Upper lobe of left lung (tissue), 4 donors: ENCODE results near the gene SARNP.

Source experiments
- EP300 ChIP-seq, 4 donors: sonication (generic); formaldehyde crosslinking; IDR thresholded peaks; one replicate each; pipeline ENCODE4 v1.5.1; 2017; ENCODE audit warnings: antibody characterized with exemption in 4 of 4, control low read depth in 2 of 4
- POLR2A ChIP-seq, 4 donors: fragments of 450-650 bp; IDR thresholded peaks; one replicate each; pipeline ENCODE4 v1.5.1; 2016 to 2017; ENCODE audit warnings: antibody characterized with exemption in 4 of 4, mild to moderate bottlenecking in 2 of 4
- POLR2AphosphoS5 ChIP-seq, 2 donors: sonication (generic); formaldehyde crosslinking; IDR thresholded peaks; one replicate each; pipeline ENCODE4 v1.5.1; 2017; ENCODE audit warnings: antibody characterized with exemption in 2 of 2
- TF ChIP-seq, protein P1 (sequence below), 6 experiments: fragments of 450-650 bp in 4 of 6; fragments of 200-600 bp in 2 of 6; sonication (generic) in 2 of 6; IDR thresholded peaks; one replicate each; pipeline ENCODE4 v1.5.1; 2016 to 2019; ENCODE audit warnings: antibody characterized with exemption in 6 of 6

DNA sequence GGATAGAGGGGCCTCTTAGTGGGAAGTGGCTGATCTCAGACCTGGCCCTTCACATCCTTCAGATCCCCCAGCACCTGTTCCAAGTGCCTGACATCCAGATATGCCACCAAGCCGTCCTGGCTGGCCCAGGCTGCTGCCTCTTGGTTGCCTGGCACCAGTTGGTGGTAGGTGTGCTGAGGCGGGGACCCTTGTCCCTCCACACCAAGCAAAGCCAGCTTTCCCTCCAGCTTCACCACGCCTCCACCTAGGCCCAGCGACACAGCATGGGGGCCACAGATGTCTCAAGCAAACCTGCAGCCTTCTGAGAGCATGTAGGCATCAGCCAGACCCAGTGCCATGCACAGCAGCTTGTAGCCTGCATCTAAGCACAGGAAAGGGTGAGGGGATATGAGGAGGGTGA lies 85.2 kb downstream of the SARNP start:
- TF ChIP-seq, protein P1, sequence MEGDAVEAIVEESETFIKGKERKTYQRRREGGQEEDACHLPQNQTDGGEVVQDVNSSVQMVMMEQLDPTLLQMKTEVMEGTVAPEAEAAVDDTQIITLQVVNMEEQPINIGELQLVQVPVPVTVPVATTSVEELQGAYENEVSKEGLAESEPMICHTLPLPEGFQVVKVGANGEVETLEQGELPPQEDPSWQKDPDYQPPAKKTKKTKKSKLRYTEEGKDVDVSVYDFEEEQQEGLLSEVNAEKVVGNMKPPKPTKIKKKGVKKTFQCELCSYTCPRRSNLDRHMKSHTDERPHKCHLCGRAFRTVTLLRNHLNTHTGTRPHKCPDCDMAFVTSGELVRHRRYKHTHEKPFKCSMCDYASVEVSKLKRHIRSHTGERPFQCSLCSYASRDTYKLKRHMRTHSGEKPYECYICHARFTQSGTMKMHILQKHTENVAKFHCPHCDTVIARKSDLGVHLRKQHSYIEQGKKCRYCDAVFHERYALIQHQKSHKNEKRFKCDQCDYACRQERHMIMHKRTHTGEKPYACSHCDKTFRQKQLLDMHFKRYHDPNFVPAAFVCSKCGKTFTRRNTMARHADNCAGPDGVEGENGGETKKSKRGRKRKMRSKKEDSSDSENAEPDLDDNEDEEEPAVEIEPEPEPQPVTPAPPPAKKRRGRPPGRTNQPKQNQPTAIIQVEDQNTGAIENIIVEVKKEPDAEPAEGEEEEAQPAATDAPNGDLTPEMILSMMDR (IDR thresholded peaks at IDR 0.05): no peak
- no peak for TF ChIP-seq POLR2A (IDR thresholded peaks at IDR 0.05)
- no peak for TF ChIP-seq POLR2AphosphoS5 (IDR thresholded peaks at IDR 0.05)
- no peak for TF ChIP-seq EP300 (IDR thresholded peaks at IDR 0.05)
